ENCODE measurements around the gene ZNF860.
A peak's percentile ranks its signal among the peaks of the same experiment; 100 is the strongest.

The ZNF860 gene

GRCh38 chr3:31981206-31982181 is at the start of gene ZNF860, which contains the start of gene OSBPL10:
Gene ZNF860 (plus strand): TSS chr3:31981750. CDS start chr3:31989080, 7,330 bp downstream.
Gene OSBPL10 (minus strand): TSS chr3:31981262. CDS start chr3:31981179, 83 bp downstream.
- peak; percentile 71 for DNase-seq (ENCODE audit: low read depth, low spot score)

GRCh38 chr3:31932990-31933389 is 48.6 kb upstream of the ZNF860 start:
- DNase-seq (ENCODE audit: low read depth, low spot score): no peak

GRCh38 chr3:31934018-31934417 is 47.5 kb upstream of the ZNF860 start:
- DNase-seq (ENCODE audit: low read depth, low spot score): no peak

GRCh38 chr3:31934866-31935265 is 46.7 kb upstream of the ZNF860 start:
- no peak for DNase-seq (ENCODE audit: low read depth, low spot score)

- DNase-seq (ENCODE audit: low read depth, low spot score): no peak
Observed at GRCh38 chr3:31936420-31937060, 45.0 kb upstream of the ZNF860 start.

GRCh38 chr3:31937225-31937624 is 44.3 kb upstream of the ZNF860 start:
- no peak for DNase-seq (ENCODE audit: low read depth, low spot score)

GRCh38 chr3:31942446-31942845 is 39.1 kb upstream of the ZNF860 start:
- no peak for DNase-seq (ENCODE audit: low read depth, low spot score)

GRCh38 chr3:31943041-31943440 is 38.5 kb upstream of the ZNF860 start:
- no peak for DNase-seq (ENCODE audit: low read depth, low spot score)

- no peak for DNase-seq (ENCODE audit: low read depth, low spot score)
Observed at GRCh38 chr3:31945738-31946052, 35.9 kb upstream of the ZNF860 start.

GRCh38 chr3:31946484-31947081 is 35.0 kb upstream of the ZNF860 start:
- DNase-seq (ENCODE audit: low read depth, low spot score): no peak

- DNase-seq (ENCODE audit: low read depth, low spot score): no peak
Observed at GRCh38 chr3:31947162-31947561, 34.4 kb upstream of the ZNF860 start.

GRCh38 chr3:31947671-31948091 is 33.9 kb upstream of the ZNF860 start:
- DNase-seq (ENCODE audit: low read depth, low spot score): no peak

GRCh38 chr3:31948280-31948679 is 33.3 kb upstream of the ZNF860 start:
- no peak for DNase-seq (ENCODE audit: low read depth, low spot score)

GRCh38 chr3:31952205-31952604 is 29.3 kb upstream of the ZNF860 start:
- DNase-seq (ENCODE audit: low read depth, low spot score): no peak

GRCh38 chr3:31953091-31953490 is 28.5 kb upstream of the ZNF860 start:
- no peak for DNase-seq (ENCODE audit: low read depth, low spot score)

- no peak for DNase-seq (ENCODE audit: low read depth, low spot score)
Observed at GRCh38 chr3:31953636-31954035, 27.9 kb upstream of the ZNF860 start.

- no peak for DNase-seq (ENCODE audit: low read depth, low spot score)
Observed at GRCh38 chr3:31955581-31955980, 26.0 kb upstream of the ZNF860 start.

GRCh38 chr3:31957106-31957505 is 24.4 kb upstream of the ZNF860 start:
- DNase-seq (ENCODE audit: low read depth, low spot score): peak; percentile 63

- DNase-seq (ENCODE audit: low read depth, low spot score): no peak
Observed at GRCh38 chr3:31958701-31959152, 22.8 kb upstream of the ZNF860 start.

- no peak for DNase-seq (ENCODE audit: low read depth, low spot score)
Observed at GRCh38 chr3:31959251-31959650, 22.3 kb upstream of the ZNF860 start.

- DNase-seq (ENCODE audit: low read depth, low spot score): no peak
Observed at GRCh38 chr3:31959951-31960792, 21.4 kb upstream of the ZNF860 start.

Data from brain pericyte (primary cell).